NCI-H2081 treated with DMSO at 0.1 percent for 48 hours (cell line): ENCODE data around the gene PCNX2.

ENCODE experiments used
- DNase-seq: peaks from one replicate; lab custom pipeline; 2025; lab: John Stamatoyannopoulos, UW

Gene PCNX2

DNA sequence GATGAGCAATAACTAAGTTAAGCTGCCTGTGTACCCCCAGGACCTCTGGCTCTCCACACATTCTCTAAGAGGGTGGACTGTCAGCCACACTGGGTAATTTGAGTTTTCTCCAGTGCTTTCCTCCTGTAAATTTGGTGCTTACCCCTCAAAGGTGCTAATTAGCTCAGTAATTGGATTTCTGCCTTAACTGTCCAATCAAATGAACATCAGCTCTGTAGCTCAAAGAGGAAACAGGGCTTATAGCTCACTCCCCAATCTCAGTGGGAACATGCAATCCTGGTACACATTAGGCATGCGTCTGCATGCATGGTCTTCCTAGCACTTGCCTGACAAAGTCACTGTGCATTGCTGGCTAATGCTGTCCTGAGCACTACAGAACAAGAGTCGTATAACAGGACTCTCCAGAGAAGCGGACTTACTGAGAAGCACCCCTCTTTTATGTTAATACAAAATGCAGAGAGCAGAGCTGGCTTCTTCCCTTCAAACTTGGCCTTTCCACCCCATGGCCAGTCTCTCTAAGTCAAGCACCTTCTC is 235.0 kb downstream of the PCNX2 start:
- no peak for DNase-seq

DNA sequence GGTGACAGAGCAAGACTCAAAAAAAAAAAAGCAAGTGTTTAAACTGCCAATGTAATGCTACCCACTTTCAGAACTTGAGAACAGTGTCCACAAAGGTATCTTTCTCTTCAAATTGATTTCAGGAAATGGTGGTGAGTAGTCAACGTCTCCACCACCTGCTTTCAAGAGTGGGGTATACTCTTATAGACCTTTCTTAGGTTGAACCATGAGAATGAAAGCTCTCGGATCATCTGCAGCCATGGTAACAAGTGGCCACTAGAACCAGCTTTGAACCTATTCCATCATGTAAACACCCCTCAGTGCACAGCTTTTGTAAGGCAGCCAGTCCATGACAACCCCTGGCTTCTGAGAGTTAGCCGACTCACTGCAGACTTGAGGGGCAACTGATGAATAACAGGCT is 237.7 kb downstream of the PCNX2 start:
- DNase-seq, result no peak

- DNase-seq, result no peak
Measured at GRCh38 chr1:233055879-233056641, 239.5 kb downstream of the PCNX2 start.

DNA sequence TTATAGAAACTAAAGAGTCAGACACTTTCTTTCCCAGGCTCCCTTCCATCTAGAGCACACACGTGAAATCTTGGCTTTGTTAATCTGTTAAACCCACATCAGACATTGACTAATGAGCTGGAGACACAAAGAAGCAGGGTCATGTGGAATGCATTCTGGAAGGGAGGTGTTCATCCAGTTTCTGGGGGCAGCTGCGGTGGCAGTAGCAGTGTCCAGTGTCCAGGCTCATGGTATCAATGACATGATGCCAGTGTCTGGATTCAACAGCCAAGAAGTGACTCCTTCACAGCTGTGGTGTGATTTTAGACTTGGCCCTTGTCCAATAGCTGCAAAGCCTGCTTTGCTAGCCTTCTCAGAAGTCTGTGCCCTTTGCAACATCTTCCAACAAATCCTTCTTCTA is 249.9 kb downstream of the PCNX2 start:
- no peak for DNase-seq

GRCh38 chr1:233042834-233043233 is 252.7 kb downstream of the PCNX2 start:
- DNase-seq, result no peak

DNA sequence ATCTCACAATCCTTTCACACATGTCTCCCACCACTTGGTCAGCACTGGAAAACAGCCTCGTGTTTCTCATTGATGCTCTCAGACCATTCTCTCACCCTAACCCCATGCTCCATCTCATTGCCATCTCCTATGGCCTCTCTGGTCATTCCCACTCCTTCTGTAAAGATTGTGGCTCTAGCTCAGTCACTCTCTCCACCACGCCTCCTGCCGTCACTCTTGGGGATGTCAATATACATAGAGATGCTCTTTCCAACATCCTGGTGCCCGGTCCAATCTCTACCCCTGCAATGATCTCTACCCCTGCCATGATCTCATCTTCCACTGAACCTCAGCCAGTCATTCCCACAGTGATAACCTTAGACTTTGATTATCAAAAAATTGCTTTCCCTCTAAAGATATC is 255.0 kb downstream of the PCNX2 start:
- DNase-seq, result no peak

DNA sequence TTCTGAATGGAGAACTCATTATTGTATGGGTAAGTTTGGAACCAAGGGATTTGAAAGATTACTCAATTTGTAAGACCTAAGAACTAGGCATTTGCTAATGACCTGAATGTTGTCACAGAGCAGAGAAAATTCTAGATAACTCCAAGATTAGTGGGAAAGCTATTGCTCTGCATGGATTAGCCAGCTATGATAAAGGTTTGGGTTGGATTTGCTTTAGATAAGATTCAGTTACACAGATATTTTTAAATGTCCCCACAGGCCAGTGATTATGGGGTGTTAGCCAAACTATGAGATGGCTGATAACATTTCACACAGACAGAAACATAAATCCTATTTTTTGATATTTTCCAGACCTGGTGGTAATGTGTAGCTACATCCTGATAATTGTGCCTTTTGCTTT is 256.9 kb downstream of the PCNX2 start:
- DNase-seq, result no peak

DNA sequence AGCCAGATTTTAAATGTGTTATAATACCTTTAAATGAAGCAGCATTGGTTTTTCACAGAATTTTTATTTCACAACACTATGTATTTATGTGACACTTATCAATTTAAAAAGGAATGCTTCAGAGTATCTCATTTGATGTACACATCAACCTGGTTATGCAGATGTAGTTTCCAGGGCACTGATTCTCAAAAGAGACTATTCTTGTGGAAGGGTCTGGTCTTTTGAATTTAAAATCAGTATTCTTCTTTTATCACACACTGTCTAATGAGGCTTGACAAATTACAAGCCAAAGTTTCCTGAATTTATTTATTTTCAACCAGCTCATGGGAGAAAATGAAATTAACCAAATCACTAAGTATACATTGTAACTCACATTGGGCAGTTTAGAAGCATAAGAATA is 257.7 kb downstream of the PCNX2 start:
- no peak for DNase-seq

DNA sequence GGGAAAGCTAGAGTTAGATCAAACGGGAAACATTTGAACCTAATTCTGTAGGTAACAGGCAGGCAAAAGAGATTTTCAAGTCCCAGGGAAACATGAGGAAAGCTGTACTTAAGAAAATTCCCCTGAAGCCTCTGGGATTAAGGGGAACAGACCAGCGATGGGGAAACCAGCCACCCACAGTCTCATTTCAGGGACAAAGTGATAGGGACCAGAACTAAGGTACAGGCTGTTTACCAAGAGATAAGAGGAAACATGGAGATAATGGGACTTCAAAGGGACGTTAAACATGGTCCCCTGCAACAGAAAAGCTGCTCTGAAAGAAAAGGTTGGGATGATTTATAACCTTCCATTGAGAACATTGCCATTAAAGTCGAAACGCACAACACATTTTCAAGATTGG is 260.7 kb downstream of the PCNX2 start:
- no peak for DNase-seq

GRCh38 chr1:233033361-233033760 is 262.2 kb downstream of the PCNX2 start:
- DNase-seq, result no peak

DNA sequence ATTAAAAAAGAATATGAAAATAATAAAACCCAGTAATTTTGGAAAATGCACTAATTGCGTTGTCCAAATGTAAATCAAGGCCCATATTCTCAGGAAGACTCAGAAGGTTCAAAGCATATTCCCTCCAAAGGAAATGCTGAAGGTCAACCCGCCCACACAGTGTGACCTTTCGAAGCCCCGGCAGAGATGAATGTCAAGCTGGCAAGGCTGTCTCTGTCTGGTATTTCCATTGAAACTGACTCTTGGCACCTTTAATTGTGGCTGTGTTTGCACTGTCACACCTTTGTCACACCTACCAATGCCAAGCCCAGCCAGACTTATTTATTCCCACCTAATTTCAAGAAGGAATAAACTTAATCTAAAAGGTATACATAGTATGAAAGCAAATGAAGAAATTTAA is 262.6 kb downstream of the PCNX2 start:
- no peak for DNase-seq

DNA sequence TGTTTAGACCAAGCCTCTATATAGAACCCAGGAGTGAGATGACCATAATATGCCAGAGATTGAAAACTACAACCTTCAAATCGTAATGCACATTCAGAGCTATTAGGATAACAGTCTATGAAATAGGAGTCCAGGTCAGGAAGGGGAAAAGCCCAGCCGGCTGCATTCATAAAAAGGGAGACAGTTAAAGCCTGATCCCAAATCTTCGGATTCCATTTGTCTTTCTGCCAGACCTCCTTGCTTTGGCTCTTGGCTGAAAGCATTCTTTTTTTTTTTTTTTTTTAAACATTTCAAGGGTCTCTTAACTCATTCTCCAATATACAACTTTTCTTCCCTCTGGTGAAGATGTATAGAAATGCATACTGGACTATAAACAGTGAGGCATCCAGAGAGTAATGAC is 264.0 kb downstream of the PCNX2 start:
- DNase-seq, result no peak

DNA sequence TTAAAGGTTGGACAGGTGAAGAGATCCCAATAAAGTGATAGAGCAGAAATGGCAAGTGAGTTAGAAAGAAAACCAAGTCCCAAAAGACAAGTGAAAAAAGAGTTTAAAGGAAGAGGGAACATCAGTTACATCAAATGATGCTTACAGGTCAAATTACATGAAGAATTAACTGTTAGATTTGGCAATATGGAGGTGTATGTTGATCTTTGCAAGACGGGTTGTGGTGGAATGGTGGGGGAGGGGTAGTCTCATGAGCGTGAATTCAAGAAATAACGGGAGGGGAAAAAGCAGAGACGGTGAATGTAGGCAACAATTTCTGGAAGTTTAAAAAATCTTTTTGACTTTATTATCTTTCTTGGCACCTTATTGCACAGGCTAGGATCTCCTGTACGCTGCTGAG is 268.5 kb downstream of the PCNX2 start:
- no peak for DNase-seq

DNA sequence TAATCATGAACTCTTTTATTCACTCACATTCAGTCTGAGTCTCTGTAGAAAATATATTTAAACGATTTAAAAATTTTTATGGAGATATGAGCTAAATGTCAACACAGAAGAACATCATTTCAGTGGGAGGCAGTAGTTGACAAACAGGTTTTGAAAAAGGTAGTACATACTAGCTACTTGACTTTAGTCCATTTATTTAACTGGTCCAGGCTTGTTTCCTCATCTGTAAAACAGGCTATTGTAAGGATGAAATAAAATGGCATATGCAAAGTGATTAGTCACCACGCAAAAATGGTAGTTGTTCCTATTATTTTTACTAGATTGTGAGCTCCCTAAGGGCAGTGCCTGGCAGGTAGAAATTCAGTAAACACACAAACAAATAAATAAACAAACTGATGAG is 270.0 kb downstream of the PCNX2 start:
- no peak for DNase-seq

DNA sequence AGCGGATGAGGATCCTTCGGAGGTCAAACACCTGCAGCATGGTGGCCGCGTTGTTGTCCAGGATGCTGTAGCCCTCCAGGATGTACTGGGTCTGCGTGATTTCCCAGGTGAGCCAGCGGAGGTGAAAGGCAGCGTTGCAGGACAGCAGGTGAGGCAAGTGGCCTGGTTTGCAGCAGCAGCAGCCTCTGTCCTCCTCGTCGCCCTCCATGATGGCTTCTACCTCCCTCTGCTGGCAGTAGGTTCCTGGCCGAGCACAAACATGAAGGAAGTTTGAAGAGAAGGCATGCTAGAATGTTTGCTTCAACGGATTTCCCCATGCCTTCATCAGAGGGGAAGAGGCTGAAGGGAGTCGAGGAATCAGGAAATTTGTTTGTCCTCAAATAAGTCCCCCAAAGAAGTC is 270.4 kb downstream of the PCNX2 start:
- DNase-seq, result no peak

GRCh38 chr1:233024199-233024598 is 271.3 kb downstream of the PCNX2 start:
- DNase-seq, result no peak

DNA sequence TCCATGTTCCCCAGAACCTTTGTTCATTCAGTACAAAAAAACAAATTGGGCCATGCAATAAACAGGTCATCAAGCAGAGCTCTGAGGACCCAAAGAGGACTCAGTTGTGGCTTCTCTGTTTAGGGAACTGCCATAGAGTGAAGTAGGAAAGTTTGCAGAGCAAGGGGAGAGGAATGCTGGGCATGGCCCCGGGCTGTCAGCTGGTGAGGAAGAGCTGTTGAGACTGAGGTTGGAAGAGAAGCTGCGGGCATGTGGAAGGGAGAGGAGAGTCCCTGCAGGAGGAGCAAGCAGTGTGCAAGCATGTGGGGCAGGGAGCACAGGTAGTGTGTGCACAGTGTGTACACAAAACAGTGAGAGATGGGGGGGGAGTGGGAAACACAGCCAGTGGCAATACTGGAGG is 273.3 kb downstream of the PCNX2 start:
- no peak for DNase-seq

DNA sequence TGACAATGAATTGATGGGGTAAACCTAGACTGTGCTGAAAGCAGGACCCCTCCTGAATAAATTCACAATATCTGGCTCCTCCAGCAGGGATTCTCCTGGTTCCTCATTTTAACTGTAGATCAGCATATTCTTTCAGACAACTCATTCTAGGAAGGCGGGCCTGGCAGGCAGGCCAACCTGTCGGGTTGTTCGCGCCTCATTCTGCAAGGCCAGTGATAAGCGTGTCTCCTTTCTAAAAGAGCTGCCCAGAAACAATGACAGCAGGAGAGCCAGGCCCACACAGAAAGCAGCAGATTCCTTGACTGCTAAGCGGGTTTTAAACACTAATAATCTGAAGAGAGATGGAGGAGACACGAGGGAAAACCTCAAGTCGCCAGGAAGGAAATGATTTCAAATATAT is 275.1 kb downstream of the PCNX2 start:
- no peak for DNase-seq

- no peak for DNase-seq
Measured at GRCh38 chr1:233019778-233020325, 275.7 kb downstream of the PCNX2 start.

- no peak for DNase-seq
Measured at GRCh38 chr1:233019083-233019482, 276.4 kb downstream of the PCNX2 start.

GRCh38 chr1:233016798-233017197 is 278.7 kb downstream of the PCNX2 start:
- no peak for DNase-seq

DNA sequence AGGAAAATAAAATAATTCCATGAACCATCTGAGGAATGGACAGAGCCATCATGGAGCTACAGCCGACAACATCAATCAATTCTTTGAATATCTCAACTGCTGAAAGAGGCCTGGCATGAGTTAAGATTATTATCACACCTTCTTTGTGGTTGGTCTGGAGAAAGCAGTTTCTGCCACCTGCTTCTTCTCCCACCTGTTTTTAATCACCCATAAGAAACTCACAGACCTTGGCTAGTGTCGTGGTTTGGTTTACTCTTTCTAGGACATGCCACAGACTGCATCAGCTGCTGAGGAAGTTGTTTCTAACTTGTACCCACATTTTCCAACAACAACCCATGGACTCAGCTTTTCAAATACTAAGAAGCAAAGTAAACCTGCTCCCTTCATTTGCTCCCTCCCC is 279.6 kb downstream of the PCNX2 start:
- no peak for DNase-seq

DNA sequence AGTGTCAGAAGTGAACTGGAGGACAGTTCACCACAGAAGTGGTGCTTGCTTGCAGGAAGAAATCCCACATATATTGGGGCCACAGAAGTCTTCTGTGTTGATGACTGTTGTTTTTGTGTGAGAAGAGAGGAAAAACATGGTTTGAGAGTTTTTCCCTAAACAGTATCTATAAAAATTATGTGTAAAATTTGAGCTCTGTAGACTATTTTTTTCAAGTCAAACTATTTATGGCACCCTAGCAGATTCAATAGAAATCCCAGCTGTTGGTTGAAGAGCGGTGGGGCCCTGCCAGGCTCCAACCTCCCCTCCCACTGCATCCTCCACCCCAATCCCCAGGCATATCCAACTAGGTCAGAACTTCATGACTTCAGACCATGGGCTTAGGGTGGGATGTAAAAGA is 283.5 kb downstream of the PCNX2 start:
- no peak for DNase-seq

DNA sequence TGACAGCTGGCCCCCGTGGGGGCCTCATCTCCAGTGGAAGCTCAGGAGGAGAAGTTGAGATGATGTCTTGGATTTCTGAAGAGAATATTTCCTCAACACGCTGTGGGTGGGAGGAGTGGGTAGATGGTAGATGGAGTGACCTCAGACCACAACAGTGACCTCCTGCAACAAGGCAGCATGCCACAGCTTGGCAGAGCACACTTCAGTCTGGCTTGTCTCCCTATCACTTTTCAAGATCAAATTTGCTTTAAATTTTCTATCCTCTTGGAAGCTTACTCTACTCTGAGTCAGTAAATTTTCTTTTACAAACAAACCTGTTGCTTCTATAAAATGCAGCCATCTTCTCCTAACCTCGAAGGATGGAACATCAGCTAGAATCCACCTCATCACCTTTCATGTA is 285.4 kb downstream of the PCNX2 start:
- no peak for DNase-seq
